Measurements from ENCODE around the gene CFAP90. TPM values are rescaled to one million over a fixed set of nuclear protein-coding genes. Genes with fewer than 3 reads are reported as not detected.

The CFAP90 gene, protein sequence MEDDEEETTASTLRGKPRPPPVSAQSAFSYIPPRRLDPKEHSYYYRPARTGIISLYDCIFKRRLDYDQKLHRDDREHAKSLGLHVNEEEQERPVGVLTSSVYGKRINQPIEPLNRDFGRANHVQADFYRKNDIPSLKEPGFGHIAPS
- 0.22 TPM in 1 of 2 replicates, not detected in the other for total RNA-seq

GRCh38 chr5:7850395-7851239 lies at the start of gene CFAP90:
CFAP90 (minus strand) TSS chr5:7851133; CDS start chr5:7851021, 112 bp downstream.

GRCh38 chr5:7868773-7869473 lies 18.0 kb upstream of the CFAP90 start, which contains the start of the genes FASTKD3 and MTRR:
FASTKD3 (minus strand) TSS chr5:7869031; CDS start chr5:7868083, 948 bp downstream.
MTRR (plus strand) TSS chr5:7869148; CDS start chr5:7870795, 1,647 bp downstream.

Other genes starting within 250 kb of the CFAP90 start
- 6.1 and 15.0 TPM in 2 replicates for gene FASTKD3, start 17.9 kb upstream of the CFAP90 start, total RNA-seq
- gene MTRR, start 18.0 kb upstream of the CFAP90 start, total RNA-seq, result 43.8 and 49.2 TPM in 2 replicates